Adrenal gland (tissue), 12 donors: Measurements from ENCODE around the gene COL24A1. TPM values are rescaled to one million over a fixed set of nuclear protein-coding genes. Genes with fewer than 3 reads are reported as not detected.
"Not testable (repeated sequence)": the region's sequence is repeated elsewhere in the genome, so short reads cannot be mapped to it uniquely, and the experiment has no call there.

Experiments
- DNase-seq, 7 donors: peaks; one replicate each; pipeline ENCODE4 v3.0.0-alpha.2; 2019 to 2020
- H3K27ac ChIP-seq, 5 donors: fragments of 200-600 bp; sonication (generic) in 4 of 5; 1 replicate in 3 of 5; 2 replicates in 2 of 5; pipeline versions ENCODE4 v1.5.1 to v1.8.0; 2016 to 2020; ENCODE audit warnings: mild to moderate bottlenecking in 1 of 5
- H3K27me3 ChIP-seq: fragments of 200-600 bp; 2 replicates; pipeline ENCODE4 v1.8.0; 2021
- H3K36me3 ChIP-seq, 2 donors: fragments of 200-600 bp; replicated peaks in 1 of 2; 1 replicate in 1 of 2; 2 replicates in 1 of 2; pipeline versions ENCODE4 v1.5.1 to v1.8.0; 2018 to 2022
- H3K4me1 ChIP-seq, 2 donors: fragments of 200-600 bp; replicated peaks in 1 of 2; 1 replicate in 1 of 2; 2 replicates in 1 of 2; pipeline versions ENCODE4 v1.5.1 to v1.8.0; 2018 to 2021
- H3K4me3 ChIP-seq, 4 donors: fragments of 200-600 bp; sonication (generic) in 3 of 4; one replicate each; pipeline ENCODE4 v1.5.1; 2016 to 2018
- H3K9me3 ChIP-seq, 3 donors: fragments of 200-600 bp; sonication (generic) in 1 of 3; replicated peaks in 1 of 3; 1 replicate in 2 of 3; 2 replicates in 1 of 3; pipeline versions ENCODE4 v1.5.1 to v1.8.0; 2016 to 2021
- POLR2A ChIP-seq, 2 donors: fragments of 450-650 bp; IDR thresholded peaks; one replicate each; pipeline ENCODE4 v1.6.1; 2017; ENCODE audit warnings: antibody characterized with exemption in 2 of 2, mild to moderate bottlenecking in 2 of 2, moderate library complexity in 1 of 2
- WGBS, 4 donors: extraction: QIAGEN DNeasy Blood & Tissue Kit in 2 of 4; methylation state at CpG; one replicate each; pipeline versions ENCODE4 v1.1.5 to v1.1.7; 2013 to 2017; 5-methylcytosine and 5-hydroxymethylcytosine counted together
- intact Hi-C, 2 donors: fragments of 100-400 bp; cut with DNase I; formaldehyde crosslinking; loops; one replicate each; pipeline versions ENCODE4 v1.14.1 to v1.15.0; 2022 to 2023
- polyA plus RNA-seq, 3 donors: library from polyadenylated mRNA; stranded (reverse); fragments of 200-250 nt in 2 of 3; fragments of 350-450 nt in 1 of 3; fragmentation: Illumina TruSeq in 1 of 3; extraction: RNeasy Lipid Tissue Mini Kit (QIAGEN cat#74804) in 1 of 3; gene quantifications; one replicate each; pipeline ENCODE4 v1.2.3, GENCODE V29; 2013 to 2014
- total RNA-seq, 9 donors: library from RNA; depleted of rRNA in 4 of 9; stranded (reverse); fragments of >200 nt in 4 of 9; fragments of 120-200 nt in 1 of 9; fragmentation: NEBNext Ultra II Directional in 1 of 9; extraction: Animal tissue kit (Norgen Biotek cat#: 25700) in 1 of 9; gene quantifications; one replicate each; pipeline versions ENCODE4 v1.1.0 to v1.2.4, GENCODE V29; 2013 to 2023
- TF ChIP-seq, protein P1 (sequence below), 6 experiments: fragments of 450-650 bp in 4 of 6; fragments of 200-600 bp in 2 of 6; sonication (generic) in 1 of 6; IDR thresholded peaks; 1 replicate in 5 of 6; 2 replicates in 1 of 6; pipeline versions ENCODE4 v1.5.1 to v1.8.0; 2016 to 2021; ENCODE audit warnings: antibody characterized with exemption in 6 of 6, mild to moderate bottlenecking in 2 of 6, moderate library complexity in 1 of 6
- donor health status: healthy with polysubstance abuse.
- donor health status: Bipolar disorder and iron deficiency.
- donor health status: DM: yes; HTN: yes; CAD: no.
- donor health status: DM: no; HTN: no; CAD: no.
- donor health status: DM: no; HTN: no; CAD: no.
- donor health status: DM: yes; HTN: yes; CAD: no.

COL24A1 gene
- total and polyA plus RNA-seq, 12 donors, result 0.02 to 0.50 (median 0.11) TPM; not detected in 3

DNA sequence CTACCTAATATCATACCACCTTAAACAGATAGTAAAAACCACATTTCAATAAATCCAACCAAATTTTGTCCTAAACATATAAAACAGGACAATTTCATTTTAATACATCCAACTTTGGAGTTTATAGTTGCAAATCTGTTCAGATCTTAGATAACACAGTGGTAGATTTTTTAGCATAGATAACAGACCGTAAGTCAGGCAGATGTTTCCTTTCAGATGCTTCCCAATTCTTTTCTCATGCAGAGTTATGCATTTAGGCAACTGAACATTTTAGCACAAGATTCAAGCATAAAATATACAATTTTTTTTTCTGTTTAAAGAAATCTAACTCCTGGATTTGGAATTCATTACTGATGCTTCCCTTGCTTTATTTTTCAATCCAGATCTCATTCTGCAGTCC is 291.8 kb downstream of the COL24A1 start:
- no peaks in the 10 kb centered on the region for H3K27me3 ChIP-seq
- WGBS, 4 donors, result 42 to 62% (median 59%) methylated on average over 1 of the region's 1 CpG
- H3K4me1 ChIP-seq, result no peaks in the 10 kb centered on the region
- DNase-seq, result no peak
- H3K4me3 ChIP-seq, result no peak overlapping the region
- intact Hi-C loops, result no loop called here
- H3K9me3 ChIP-seq, result no peaks in the 10 kb centered on the region
- H3K36me3 ChIP-seq, result no peaks in the 10 kb centered on the region
- TF ChIP-seq POLR2A (IDR thresholded peaks at IDR 0.05), result no peak
- TF ChIP-seq, protein P1, sequence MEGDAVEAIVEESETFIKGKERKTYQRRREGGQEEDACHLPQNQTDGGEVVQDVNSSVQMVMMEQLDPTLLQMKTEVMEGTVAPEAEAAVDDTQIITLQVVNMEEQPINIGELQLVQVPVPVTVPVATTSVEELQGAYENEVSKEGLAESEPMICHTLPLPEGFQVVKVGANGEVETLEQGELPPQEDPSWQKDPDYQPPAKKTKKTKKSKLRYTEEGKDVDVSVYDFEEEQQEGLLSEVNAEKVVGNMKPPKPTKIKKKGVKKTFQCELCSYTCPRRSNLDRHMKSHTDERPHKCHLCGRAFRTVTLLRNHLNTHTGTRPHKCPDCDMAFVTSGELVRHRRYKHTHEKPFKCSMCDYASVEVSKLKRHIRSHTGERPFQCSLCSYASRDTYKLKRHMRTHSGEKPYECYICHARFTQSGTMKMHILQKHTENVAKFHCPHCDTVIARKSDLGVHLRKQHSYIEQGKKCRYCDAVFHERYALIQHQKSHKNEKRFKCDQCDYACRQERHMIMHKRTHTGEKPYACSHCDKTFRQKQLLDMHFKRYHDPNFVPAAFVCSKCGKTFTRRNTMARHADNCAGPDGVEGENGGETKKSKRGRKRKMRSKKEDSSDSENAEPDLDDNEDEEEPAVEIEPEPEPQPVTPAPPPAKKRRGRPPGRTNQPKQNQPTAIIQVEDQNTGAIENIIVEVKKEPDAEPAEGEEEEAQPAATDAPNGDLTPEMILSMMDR (IDR thresholded peaks at IDR 0.05), result no peak
- H3K27ac ChIP-seq, result no peak overlapping the region

DNA sequence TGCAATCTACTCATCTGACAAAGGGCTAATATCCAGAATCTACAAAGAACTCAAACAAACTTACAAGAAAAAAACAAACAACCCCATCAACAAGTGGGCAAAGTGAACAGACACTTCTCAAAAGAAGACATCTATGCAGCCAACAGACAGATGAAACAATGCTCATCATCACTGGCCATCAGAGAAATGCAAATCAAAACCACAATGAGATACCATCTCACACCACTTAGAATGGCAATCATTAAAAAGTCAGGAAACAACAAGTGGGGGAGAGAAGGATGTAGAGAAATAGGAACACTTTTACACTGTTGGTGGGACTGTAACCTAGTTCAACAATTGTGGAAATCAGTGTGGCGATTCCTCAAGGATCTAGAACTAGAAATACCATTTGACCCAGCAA is 292.9 kb downstream of the COL24A1 start:
- DNase-seq, H3K4me1 ChIP-seq, intact Hi-C loops, H3K4me3 ChIP-seq, H3K27me3 ChIP-seq, H3K9me3 ChIP-seq, H3K36me3 ChIP-seq, H3K27ac ChIP-seq: not testable (repeated sequence)
- 71 to 86% (median 82%) methylated on average over 1 of the region's 1 CpG for WGBS, 4 donors

DNA sequence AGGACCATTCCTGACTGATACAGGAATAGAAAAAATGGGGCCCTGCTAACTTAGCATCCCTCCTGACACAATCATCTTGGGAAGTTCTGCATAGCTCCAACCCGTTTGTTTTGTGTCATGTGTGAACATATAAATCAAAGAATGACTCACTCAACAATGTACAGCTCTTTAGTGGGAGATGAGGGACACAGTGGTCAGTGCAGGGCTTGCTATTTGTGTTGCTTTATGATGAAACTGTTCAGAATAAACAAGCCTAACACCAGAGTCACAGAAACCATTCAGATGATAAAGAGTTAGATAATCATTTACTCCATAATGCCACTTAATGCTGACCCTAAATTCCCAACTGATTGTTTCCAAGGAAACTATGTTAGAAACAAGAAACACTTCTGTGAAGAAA is 294.1 kb downstream of the COL24A1 start:
- Histone ChIP-seq H3K4me3 (no peak overlapping the region), H3K36me3 (no peaks in the 10 kb centered on the region), H3K27ac (no peak overlapping the region), H3K9me3 (no peaks in the 10 kb centered on the region), H3K27me3 (no peaks in the 10 kb centered on the region), H3K4me1 (no peaks in the 10 kb centered on the region)
- no peak for DNase-seq
- TF ChIP-seq, protein P1 (IDR thresholded peaks at IDR 0.05), result no peak
- TF ChIP-seq POLR2A (IDR thresholded peaks at IDR 0.05), result no peak
- WGBS, 4 donors, result 18 to 37% (median 26%) methylated on average over 1 of the region's 1 CpG
- intact Hi-C loops, result no loop called here

DNA sequence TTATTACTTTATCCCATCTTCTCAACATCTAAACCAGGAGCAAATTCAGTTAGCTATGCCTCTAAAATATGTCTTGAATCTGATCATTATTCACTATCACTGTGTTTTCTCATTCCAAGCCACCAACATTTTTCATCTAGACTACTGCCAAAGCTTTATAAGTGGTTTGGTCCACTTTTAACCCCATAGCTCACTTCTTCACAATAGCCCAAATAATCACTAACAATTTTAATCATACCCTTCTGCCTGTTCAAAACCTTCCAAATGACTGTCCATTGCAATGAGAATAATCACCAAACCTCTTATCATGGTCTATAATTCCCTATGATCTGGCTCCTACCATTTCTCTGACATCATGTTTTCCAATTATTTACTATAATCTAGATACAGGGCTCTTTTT is 298.6 kb downstream of the COL24A1 start:
- Histone ChIP-seq H3K27ac (no peak overlapping the region), H3K4me3 (no peak overlapping the region), H3K27me3 (no peaks in the 10 kb centered on the region), H3K36me3 (no peaks in the 10 kb centered on the region), H3K4me1 (no peaks in the 10 kb centered on the region), H3K9me3 (no peaks in the 10 kb centered on the region)
- intact Hi-C loops, result no loop called here
- DNase-seq, result no peak
- TF ChIP-seq, protein P1 (IDR thresholded peaks at IDR 0.05), result no peak
- TF ChIP-seq POLR2A (IDR thresholded peaks at IDR 0.05), result no peak

DNA sequence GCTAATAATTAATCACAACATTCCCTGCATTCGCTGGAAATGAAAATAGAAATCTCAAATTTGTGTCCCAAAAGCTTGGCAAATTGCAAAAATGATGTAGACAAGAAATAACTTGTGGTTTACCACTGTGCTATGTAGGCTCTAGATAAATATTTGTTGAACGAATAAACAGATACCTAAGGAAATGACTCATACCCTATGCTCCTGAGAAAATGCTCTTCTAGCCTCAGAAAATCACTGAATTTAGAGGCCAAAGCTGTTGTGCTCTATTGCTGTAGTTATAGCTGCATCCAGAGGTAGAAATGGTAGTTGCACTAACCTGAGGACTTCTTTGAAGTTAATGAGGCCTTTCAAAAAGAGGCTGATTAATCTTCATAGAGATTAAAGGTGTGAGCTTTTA is 306.3 kb downstream of the COL24A1 start:
- Histone ChIP-seq H3K9me3 (no peaks in the 10 kb centered on the region), H3K4me3 (no peak overlapping the region), H3K27ac (no peak overlapping the region), H3K4me1 (no peaks in the 10 kb centered on the region), H3K36me3 (no peaks in the 10 kb centered on the region), H3K27me3 (no peaks in the 10 kb centered on the region)
- TF ChIP-seq POLR2A (IDR thresholded peaks at IDR 0.05), result no peak
- TF ChIP-seq, protein P1 (IDR thresholded peaks at IDR 0.05), result no peak
- intact Hi-C loops, result no loop called here
- DNase-seq, result no peak
- 43 to 55% (median 49%) methylated on average over 2 of the region's 2 CpGs for WGBS, 4 donors
